ENCODE results near the gene FGD3. TPM values are rescaled to one million over a fixed set of nuclear protein-coding genes. Genes with fewer than 3 reads are reported as not detected.

Gene FGD3
- total and polyA plus RNA-seq, 4 donors, result 1.6 to 6.2 (median 3.6) TPM

GRCh38 chr9:93017621-93018020 lies 70.3 kb downstream of the FGD3 start:
- DNase-seq (ENCODE audit: low spot score), result no peak
- no peaks in the 10 kb centered on the region for H3K4me1 ChIP-seq (ENCODE audit: control insufficient read depth in 4 of 4, insufficient read depth in 4 of 4, low read length in 3 of 4)
- no peaks in the 10 kb centered on the region for H3K36me3 ChIP-seq (ENCODE audit: control insufficient read depth in 4 of 4, insufficient read depth in 3 of 4, low read depth in 1 of 4, low read length in 3 of 4)

More at GRCh38 chr9:93017621-93018020, 70.3 kb downstream of the FGD3 start:
- Histone ChIP-seq H3K9ac (ENCODE audit: low read depth in 1 of 2, low read length in 2 of 2) (no peak overlapping the region), H3K27me3 (ENCODE audit: control insufficient read depth in 4 of 4, insufficient read depth in 4 of 4, low read length in 3 of 4) (no peaks in the 10 kb centered on the region), H3K4me3 (ENCODE audit: low read depth in 1 of 3, low read length in 3 of 3) (no peak overlapping the region), H3K9me3 (ENCODE audit: control insufficient read depth in 4 of 4, low read length in 3 of 4) (no peaks in the 10 kb centered on the region), H3K27ac (ENCODE audit: low read depth in 1 of 2, low read length in 2 of 2) (no peak overlapping the region)
- TF ChIP-seq HNF4A (conservative IDR thresholded peaks at IDR 0.05), result no peak
- no peak for TF ChIP-seq TAF1 (conservative IDR thresholded peaks at IDR 0.05)
- TF ChIP-seq RAD21 (IDR thresholded peaks at IDR 0.05), result no peak
- no peak for TF ChIP-seq NR2F2 (IDR thresholded peaks at IDR 0.05)
- TF ChIP-seq CTCF (IDR thresholded peaks at IDR 0.05; ENCODE audit: low read depth, low read length, missing input control), result no peak
- TF ChIP-seq EGR1 (IDR thresholded peaks at IDR 0.05; ENCODE audit: low read depth in 2 of 2), result no peak
- TF ChIP-seq, protein P1, sequence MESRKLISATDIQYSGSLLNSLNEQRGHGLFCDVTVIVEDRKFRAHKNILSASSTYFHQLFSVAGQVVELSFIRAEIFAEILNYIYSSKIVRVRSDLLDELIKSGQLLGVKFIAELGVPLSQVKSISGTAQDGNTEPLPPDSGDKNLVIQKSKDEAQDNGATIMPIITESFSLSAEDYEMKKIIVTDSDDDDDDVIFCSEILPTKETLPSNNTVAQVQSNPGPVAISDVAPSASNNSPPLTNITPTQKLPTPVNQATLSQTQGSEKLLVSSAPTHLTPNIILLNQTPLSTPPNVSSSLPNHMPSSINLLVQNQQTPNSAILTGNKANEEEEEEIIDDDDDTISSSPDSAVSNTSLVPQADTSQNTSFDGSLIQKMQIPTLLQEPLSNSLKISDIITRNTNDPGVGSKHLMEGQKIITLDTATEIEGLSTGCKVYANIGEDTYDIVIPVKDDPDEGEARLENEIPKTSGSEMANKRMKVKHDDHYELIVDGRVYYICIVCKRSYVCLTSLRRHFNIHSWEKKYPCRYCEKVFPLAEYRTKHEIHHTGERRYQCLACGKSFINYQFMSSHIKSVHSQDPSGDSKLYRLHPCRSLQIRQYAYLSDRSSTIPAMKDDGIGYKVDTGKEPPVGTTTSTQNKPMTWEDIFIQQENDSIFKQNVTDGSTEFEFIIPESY (IDR thresholded peaks at IDR 0.05), result no peak
- TF ChIP-seq, protein P2, sequence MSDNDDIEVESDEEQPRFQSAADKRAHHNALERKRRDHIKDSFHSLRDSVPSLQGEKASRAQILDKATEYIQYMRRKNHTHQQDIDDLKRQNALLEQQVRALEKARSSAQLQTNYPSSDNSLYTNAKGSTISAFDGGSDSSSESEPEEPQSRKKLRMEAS (IDR thresholded peaks at IDR 0.05), result no peak
- no peak for TF ChIP-seq HNF4G (IDR thresholded peaks at IDR 0.05)
- TF ChIP-seq FOXA1 (IDR thresholded peaks at IDR 0.05), result no peak
- no peak for TF ChIP-seq YY1 (IDR thresholded peaks at IDR 0.05)
- TF ChIP-seq SP1 (IDR thresholded peaks at IDR 0.05), result no peak
- TF ChIP-seq ATF3 (IDR thresholded peaks at IDR 0.05), result no peak
- TF ChIP-seq GABPA (IDR thresholded peaks at IDR 0.05 in 1 of 2, conservative IDR thresholded peaks at IDR 0.05 in 1 of 2), result no peak
- TF ChIP-seq REST (IDR thresholded peaks at IDR 0.05), result no peak
- TF ChIP-seq JUND (IDR thresholded peaks at IDR 0.05), result no peak
- no peak for TF ChIP-seq FOXA2 (IDR thresholded peaks at IDR 0.05)
- no peak for TF ChIP-seq RXRA (IDR thresholded peaks at IDR 0.05)
- 97% methylated on average over 9 of the region's 9 CpGs for WGBS

All from liver (tissue), 9 donors.